ENCODE results near the gene HSD17B4.
"Not testable (repeated sequence)": the region's sequence is repeated elsewhere in the genome, so short reads cannot be mapped to it uniquely, and the experiment has no call there.

HSD17B4 gene

GRCh38 chr5:119451561-119451960 is 736 bp upstream of the HSD17B4 start:
- Mint-ChIP-seq H3K36me3 (no peaks in the 10 kb centered on the region), H3K27ac (peak overlapping the region; percentile 88), H3K4me3 (peak overlapping the region; percentile 92), H3K9me3 (ENCODE audit: low read depth) (no peaks in the 10 kb centered on the region), H3K4me1 (ENCODE audit: low read depth) (peaks cover 21% of the 10 kb centered on the region), H3K27me3 (no peaks in the 10 kb centered on the region)

- H3K36me3 Mint-ChIP-seq, result no peaks in the 10 kb centered on the region
- H3K9me3 Mint-ChIP-seq (ENCODE audit: low read depth), result no peaks in the 10 kb centered on the region
- H3K27me3 Mint-ChIP-seq, result no peaks in the 10 kb centered on the region
- H3K4me1 Mint-ChIP-seq (ENCODE audit: low read depth), result peaks cover 23% of the 10 kb centered on the region
- H3K27ac Mint-ChIP-seq, result peak overlapping the region; percentile 88
- H3K4me3 Mint-ChIP-seq, result peak overlapping the region; percentile 92
Observed at GRCh38 chr5:119452060-119452372, 281 bp upstream of the HSD17B4 start.

GRCh38 chr5:119453040-119453373 is 710 bp downstream of the HSD17B4 start:
- no peaks in the 10 kb centered on the region for H3K27me3 Mint-ChIP-seq
- peaks cover 2% of the 10 kb centered on the region for H3K36me3 Mint-ChIP-seq
- peaks cover 26% of the 10 kb centered on the region for H3K4me1 Mint-ChIP-seq (ENCODE audit: low read depth)
- H3K9me3 Mint-ChIP-seq (ENCODE audit: low read depth), result no peaks in the 10 kb centered on the region
- H3K4me3 Mint-ChIP-seq, result peak overlapping the region; percentile 92
- H3K27ac Mint-ChIP-seq, result peak overlapping the region; percentile 88

DNA sequence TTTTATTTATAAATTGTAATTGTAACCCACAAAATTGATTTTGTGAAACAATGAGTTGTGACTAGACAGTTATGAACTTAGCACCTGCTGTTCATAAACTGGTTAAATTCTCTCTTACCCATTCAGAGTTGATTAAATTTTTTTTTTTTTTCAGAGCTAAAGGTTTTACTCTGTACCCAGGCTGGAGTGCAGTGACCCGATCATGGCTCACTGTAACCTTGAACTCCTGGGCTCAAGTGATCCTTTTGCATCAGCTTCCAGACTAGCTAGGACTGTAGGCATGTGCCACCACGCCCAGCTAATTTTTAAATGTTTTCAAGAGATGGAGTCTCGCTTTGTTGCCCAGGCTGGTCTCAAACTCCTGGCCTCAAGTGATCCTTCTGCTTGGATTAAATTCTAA is 1.9 kb downstream of the HSD17B4 start:
- Mint-ChIP-seq H3K4me3 (no peak overlapping the region), H3K9me3 (ENCODE audit: low read depth) (no peaks in the 10 kb centered on the region), H3K27me3 (no peaks in the 10 kb centered on the region), H3K36me3 (peaks cover 2% of the 10 kb centered on the region), H3K27ac (no peak overlapping the region), H3K4me1 (ENCODE audit: low read depth) (peaks cover 32% of the 10 kb centered on the region)

- no peak overlapping the region for H3K4me3 Mint-ChIP-seq
Observed at GRCh38 chr5:119458911-119459632, 6.8 kb downstream of the HSD17B4 start.

GRCh38 chr5:119465640-119466039 is 13.3 kb downstream of the HSD17B4 start:
- peaks cover 29% of the 10 kb centered on the region for H3K4me1 Mint-ChIP-seq (ENCODE audit: low read depth)
- H3K27me3 Mint-ChIP-seq, result no peaks in the 10 kb centered on the region
- H3K4me3 Mint-ChIP-seq, result no peak overlapping the region
- peaks cover 47% of the 10 kb centered on the region for H3K36me3 Mint-ChIP-seq
- no peak overlapping the region for H3K27ac Mint-ChIP-seq
- H3K9me3 Mint-ChIP-seq (ENCODE audit: low read depth), result peaks cover 26% of the 10 kb centered on the region

More at GRCh38 chr5:119458911-119459632, 6.8 kb downstream of the HSD17B4 start:
- Mint-ChIP-seq H3K27ac (no peak overlapping the region), H3K36me3 (peaks cover 4% of the 10 kb centered on the region), H3K27me3 (no peaks in the 10 kb centered on the region), H3K9me3 (ENCODE audit: low read depth) (no peaks in the 10 kb centered on the region), H3K4me1 (ENCODE audit: low read depth) (peaks cover 21% of the 10 kb centered on the region)

DNA sequence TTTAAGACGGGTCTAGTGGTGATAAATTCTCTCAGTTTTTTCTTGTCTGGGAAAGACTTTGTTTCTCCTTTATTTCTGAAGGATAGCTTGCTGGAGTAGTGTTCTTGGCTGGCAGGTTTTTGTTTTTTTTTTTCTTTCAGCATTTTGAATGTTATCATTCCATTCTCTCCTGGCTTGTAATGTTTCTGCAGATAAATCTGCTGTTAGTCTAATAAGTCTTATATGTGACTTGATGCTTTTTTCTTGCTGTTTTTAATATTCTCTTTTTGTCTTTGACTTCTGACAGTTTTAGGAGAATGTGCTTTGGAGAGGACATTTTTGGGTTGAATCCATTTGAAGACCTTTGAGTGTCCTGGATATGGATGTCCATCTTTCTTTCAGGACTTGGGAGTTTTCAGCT is 16.0 kb downstream of the HSD17B4 start:
- Mint-ChIP-seq H3K27me3 (no peaks in the 10 kb centered on the region), H3K27ac (no peak overlapping the region), H3K4me3 (no peak overlapping the region), H3K36me3 (peaks cover 51% of the 10 kb centered on the region), H3K9me3 (ENCODE audit: low read depth) (peaks cover 26% of the 10 kb centered on the region), H3K4me1 (ENCODE audit: low read depth) (peaks cover 32% of the 10 kb centered on the region)

GRCh38 chr5:119470105-119470763 is 17.9 kb downstream of the HSD17B4 start:
- Mint-ChIP-seq H3K27ac (no peak overlapping the region), H3K27me3 (no peaks in the 10 kb centered on the region), H3K4me3 (no peak overlapping the region), H3K4me1 (ENCODE audit: low read depth) (peaks cover 25% of the 10 kb centered on the region), H3K9me3 (ENCODE audit: low read depth) (peaks cover 26% of the 10 kb centered on the region), H3K36me3 (peaks cover 47% of the 10 kb centered on the region)

DNA sequence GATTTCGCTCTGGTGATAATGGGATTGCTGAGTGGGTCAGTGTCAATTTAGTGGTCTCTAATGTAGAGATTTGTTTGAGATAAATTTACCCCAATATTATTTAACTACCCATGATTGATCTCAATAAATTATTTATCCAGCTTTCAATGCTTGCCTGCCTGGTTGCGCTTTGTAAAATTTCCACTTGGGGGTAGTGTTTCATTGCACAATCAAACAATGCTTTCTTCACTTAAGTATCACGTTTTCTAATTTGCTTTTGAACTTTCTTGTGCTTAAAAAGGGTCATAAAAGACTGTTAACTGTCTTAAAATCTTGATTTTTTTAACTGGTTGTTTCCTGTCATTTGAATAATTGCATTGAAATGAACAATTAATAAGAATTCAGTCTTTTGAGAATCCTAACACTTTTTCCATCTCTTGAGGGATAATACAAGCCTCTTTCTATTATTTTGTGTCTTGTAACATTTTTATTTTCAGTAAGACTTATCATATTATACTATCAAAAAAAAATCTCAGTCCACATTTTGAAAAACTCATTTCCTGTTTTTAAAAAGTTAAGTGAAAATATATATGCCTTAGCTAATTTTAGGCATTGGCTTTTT is 18.7 kb downstream of the HSD17B4 start:
- H3K9me3 Mint-ChIP-seq (ENCODE audit: low read depth), result peaks cover 26% of the 10 kb centered on the region
- no peak overlapping the region for H3K4me3 Mint-ChIP-seq
- no peaks in the 10 kb centered on the region for H3K27me3 Mint-ChIP-seq
- H3K27ac Mint-ChIP-seq, result no peak overlapping the region
- peaks cover 19% of the 10 kb centered on the region for H3K4me1 Mint-ChIP-seq (ENCODE audit: low read depth)
- H3K36me3 Mint-ChIP-seq, result peaks cover 43% of the 10 kb centered on the region

DNA sequence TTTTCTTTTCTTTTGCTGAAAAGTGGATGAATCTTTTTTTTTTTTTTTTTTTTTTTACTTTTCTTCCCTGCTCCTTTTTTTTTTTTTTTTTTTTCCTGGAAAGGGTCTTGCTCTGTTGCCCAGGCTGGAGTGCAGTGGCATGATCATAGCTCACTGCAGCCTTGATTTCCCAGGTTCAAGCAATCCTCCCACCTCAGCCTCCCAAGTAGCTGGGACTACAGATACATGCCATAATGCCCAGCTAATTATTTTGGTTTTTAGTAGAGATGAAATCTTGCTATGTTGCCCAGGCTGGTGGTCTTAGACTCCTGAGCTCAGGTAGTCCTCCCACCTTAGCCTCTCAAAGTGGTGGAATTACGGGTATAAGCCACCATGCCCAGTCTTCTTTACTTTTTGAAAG is 20.9 kb downstream of the HSD17B4 start:
- peaks cover 27% of the 10 kb centered on the region for H3K36me3 Mint-ChIP-seq

GRCh38 chr5:119476341-119476740 is 24.0 kb downstream of the HSD17B4 start:
- H3K4me3 Mint-ChIP-seq, result no peak overlapping the region
- H3K36me3 Mint-ChIP-seq, result peaks cover 26% of the 10 kb centered on the region
- H3K9me3 Mint-ChIP-seq (ENCODE audit: low read depth), result no peaks in the 10 kb centered on the region
- H3K27me3 Mint-ChIP-seq, result no peaks in the 10 kb centered on the region
- peaks cover 2% of the 10 kb centered on the region for H3K4me1 Mint-ChIP-seq (ENCODE audit: low read depth)
- H3K27ac Mint-ChIP-seq, result no peak overlapping the region

More for the DNA sequence above, 20.9 kb downstream of the HSD17B4 start:
- peaks cover 11% of the 10 kb centered on the region for H3K4me1 Mint-ChIP-seq (ENCODE audit: low read depth)
- H3K4me3 Mint-ChIP-seq, result no peak overlapping the region
- H3K9me3 Mint-ChIP-seq (ENCODE audit: low read depth), result peaks cover 12% of the 10 kb centered on the region
- H3K27me3 Mint-ChIP-seq, result no peaks in the 10 kb centered on the region
- H3K27ac Mint-ChIP-seq, result no peak overlapping the region

GRCh38 chr5:119478781-119479180 is 26.5 kb downstream of the HSD17B4 start:
- Mint-ChIP-seq H3K27me3 (no peaks in the 10 kb centered on the region), H3K4me3 (no peak overlapping the region), H3K9me3 (ENCODE audit: low read depth) (no peaks in the 10 kb centered on the region), H3K27ac (no peak overlapping the region), H3K4me1 (ENCODE audit: low read depth) (no peaks in the 10 kb centered on the region), H3K36me3 (peaks cover 36% of the 10 kb centered on the region)

DNA sequence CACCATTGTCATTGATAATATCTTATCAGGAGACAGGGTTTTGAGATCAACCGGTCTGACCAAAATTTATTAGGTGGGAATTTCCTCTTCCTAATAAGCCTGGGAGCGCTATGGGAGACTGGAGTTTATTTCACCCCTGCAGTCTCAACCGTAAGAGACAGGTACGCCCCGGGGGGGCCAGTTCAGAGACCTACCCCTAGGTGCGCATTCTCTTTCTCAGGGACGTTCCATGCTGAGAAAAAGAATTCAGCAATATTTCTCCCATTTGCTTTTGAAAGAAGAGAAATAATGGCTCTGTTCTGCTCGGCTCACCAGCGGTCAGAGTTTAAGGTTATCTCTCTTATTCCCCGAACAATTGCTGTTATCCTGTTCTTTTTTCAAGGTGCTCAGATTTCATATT is 28.3 kb downstream of the HSD17B4 start:
- H3K4me1 Mint-ChIP-seq (ENCODE audit: low read depth); H3K4me3 Mint-ChIP-seq; H3K9me3 Mint-ChIP-seq (ENCODE audit: low read depth); H3K27ac Mint-ChIP-seq; H3K27me3 Mint-ChIP-seq: not testable (repeated sequence)
- H3K36me3 Mint-ChIP-seq, result peaks cover 33% of the 10 kb centered on the region

- no peaks in the 10 kb centered on the region for H3K9me3 Mint-ChIP-seq (ENCODE audit: low read depth)
- no peak overlapping the region for H3K27ac Mint-ChIP-seq
- peaks cover 29% of the 10 kb centered on the region for H3K36me3 Mint-ChIP-seq
- no peaks in the 10 kb centered on the region for H3K4me1 Mint-ChIP-seq (ENCODE audit: low read depth)
- no peak overlapping the region for H3K4me3 Mint-ChIP-seq
- H3K27me3 Mint-ChIP-seq, result no peaks in the 10 kb centered on the region
Observed at GRCh38 chr5:119483155-119483554, 30.9 kb downstream of the HSD17B4 start.

- Mint-ChIP-seq H3K9me3 (ENCODE audit: low read depth) (no peaks in the 10 kb centered on the region), H3K27me3 (no peaks in the 10 kb centered on the region), H3K36me3 (peaks cover 21% of the 10 kb centered on the region), H3K4me1 (ENCODE audit: low read depth) (no peaks in the 10 kb centered on the region), H3K4me3 (no peak overlapping the region), H3K27ac (no peak overlapping the region)
Observed at GRCh38 chr5:119484884-119485283, 32.6 kb downstream of the HSD17B4 start.

All from activated naive CD8-positive, alpha-beta T cell (primary cell).